K562 (cell line): ENCODE measurements around the gene SLC35A2. TPM values are rescaled to one million over a fixed set of nuclear protein-coding genes. Genes with fewer than 3 reads are reported as not detected.

Source experiments
- DPF2 ChIP-seq: fragments of 450-650 bp; IDR thresholded peaks from 2 replicates; pipeline ENCODE4 v1.6.1; 2016
- ELF4 ChIP-seq: fragments of 450-650 bp; formaldehyde crosslinking; IDR thresholded peaks from 2 replicates; pipeline ENCODE4 v1.4.0; 2022; ENCODE audit warnings: missing genetic modification characterization
- ELK3 ChIP-seq: fragments of 450-650 bp; formaldehyde crosslinking; IDR thresholded peaks from 2 replicates; pipeline ENCODE4 v1.4.0; 2020; ENCODE audit warnings: mild to moderate bottlenecking
- FOSL1 ChIP-seq: fragments of 200-800 bp; sonication (Bioruptor generic); conservative IDR thresholded peaks from 2 replicates; pipeline ENCODE4 v1.6.1; 2016; ENCODE audit warnings: missing genetic modification characterization, missing compliant biosample characterization
- HEY1 ChIP-seq: fragments of 250-450 bp; sonication (Bioruptor Pico); IDR thresholded peaks from 2 replicates; pipeline ENCODE4 v1.5.0; 2020; ENCODE audit warnings: mild to moderate bottlenecking, moderate library complexity, borderline replicate concordance
- HIVEP1 ChIP-seq: fragments of 250-450 bp; sonication (Bioruptor Pico); IDR thresholded peaks from 2 replicates; pipeline ENCODE4 v1.4.0; 2020; ENCODE audit warnings: mild to moderate bottlenecking
- HMG20A ChIP-seq: fragments of 450-650 bp; formaldehyde crosslinking; conservative IDR thresholded peaks from 2 replicates; pipeline ENCODE4 v1.4.0; 2020; ENCODE audit warnings: mild to moderate bottlenecking, mixed read lengths
- MCM5 ChIP-seq: fragments of 450-650 bp; IDR thresholded peaks from 2 replicates; pipeline ENCODE4 v1.6.1; 2016; ENCODE audit warnings: low read depth
- MLX ChIP-seq, 2 experiments: fragments of 450-650 bp in 1 of 2; sonication (generic) in 1 of 2; formaldehyde crosslinking; conservative IDR thresholded peaks; 2 replicates each; pipeline versions ENCODE4 v1.4.0 to v1.8.1; 2020 to 2022; ENCODE audit warnings: mild to moderate bottlenecking in 1 of 2, missing genetic modification reagents in 1 of 2
- MTA3 ChIP-seq: fragments of 450-650 bp; formaldehyde crosslinking; IDR thresholded peaks from 2 replicates; pipeline ENCODE4 v1.6.1; 2017; ENCODE audit warnings: mild to moderate bottlenecking, borderline replicate concordance
- NCOA2 ChIP-seq, 2 experiments: fragments of 450-650 bp; IDR thresholded peaks; 2 replicates each; pipeline ENCODE4 v1.6.1; 2018; ENCODE audit warnings: mild to moderate bottlenecking in 2 of 2, moderate library complexity in 1 of 2; ENCODE audit not compliant: partially characterized antibody in 2 of 2
- NONO ChIP-seq, 2 experiments: fragments of 200-400 bp in 1 of 2; fragments of 450-650 bp in 1 of 2; formaldehyde crosslinking in 1 of 2; IDR thresholded peaks; 2 replicates each; pipeline ENCODE4 v1.6.1; 2017; ENCODE audit warnings: low read depth in 2 of 2, mild to moderate bottlenecking in 2 of 2, moderate library complexity in 2 of 2, low read length in 1 of 2
- RAD51 ChIP-seq: fragments of 450-650 bp; IDR thresholded peaks from 2 replicates; pipeline ENCODE4 v1.7.1; 2016; ENCODE audit warnings: low read depth, mild to moderate bottlenecking, borderline replicate concordance
- RBM22 ChIP-seq: fragments of 200-400 bp; formaldehyde crosslinking; IDR thresholded peaks from 2 replicates; pipeline ENCODE4 v1.6.1; 2018; ENCODE audit warnings: low read length, low read depth; ENCODE audit not compliant: poor library complexity, severe bottlenecking
- RUNX1 ChIP-seq: sonication (generic); IDR thresholded peaks from 2 replicates; pipeline ENCODE4 v1.6.1; 2016; ENCODE audit warnings: antibody characterized with exemption, low read depth
- SMARCE1 ChIP-seq: fragments of 450-650 bp; IDR thresholded peaks from 2 replicates; pipeline ENCODE4 v1.7.1; 2016; ENCODE audit warnings: mild to moderate bottlenecking
- SREBF2 ChIP-seq: sonication (generic); formaldehyde crosslinking; IDR thresholded peaks from 2 replicates; pipeline ENCODE4 v1.4.0; 2020; ENCODE audit warnings: mild to moderate bottlenecking, missing genetic modification reagents
- SRSF7 ChIP-seq: fragments of 200-400 bp; formaldehyde crosslinking; optimal IDR thresholded peaks from 2 replicates; pipeline ENCODE3; 2017; ENCODE audit warnings: mild to moderate bottlenecking, low read depth, low read length
- SUPT5H ChIP-seq: fragments of 450-650 bp; IDR thresholded peaks from 2 replicates; pipeline ENCODE4 v1.6.1; 2016
- TSC22D4 ChIP-seq: fragments of 450-650 bp; IDR thresholded peaks from 2 replicates; pipeline ENCODE4 v1.6.1; 2016; ENCODE audit warnings: missing genetic modification characterization, missing biosample characterization, control low read depth
- ZNF224 ChIP-seq: sonication (generic); formaldehyde crosslinking; IDR thresholded peaks from 2 replicates; pipeline ENCODE4 v1.8.0; 2022; ENCODE audit warnings: mild to moderate bottlenecking, missing genetic modification reagents
- ZNF408 ChIP-seq: fragments of 250-450 bp; sonication (Bioruptor Pico); IDR thresholded peaks from 2 replicates; pipeline ENCODE4 v1.4.0; 2020; ENCODE audit warnings: low read depth, mild to moderate bottlenecking, moderate library complexity
- ZNF592 ChIP-seq: fragments of 450-650 bp; IDR thresholded peaks from 2 replicates; pipeline ENCODE4 v1.6.1; 2017; ENCODE audit warnings: antibody characterized with exemption, mild to moderate bottlenecking
- polyA plus RNA-seq, 8 experiments: library from polyadenylated mRNA; depleted of rRNA in 4 of 8; stranded (reverse) in 5 of 8; unstranded in 3 of 8; fragments of >200 nt; fragmentation: Nextera tagmentation in 2 of 8; fragmentation: Illumina TruSeq in 1 of 8; extraction: Ambion mirVana in 2 of 8; extraction: Trizol in 1 of 8; gene quantifications; 2 replicates each; pipeline versions ENCODE4 v1.2.1 to v1.2.3, GENCODE V29; 2011 to 2014; ENCODE audit warnings: inconsistent platforms in 1 of 8, missing spikeins in 1 of 8
- total RNA-seq, 7 experiments: library from RNA; depleted of rRNA in 6 of 7; stranded (reverse); fragments of >200 nt in 6 of 7; fragmentation: Illumina TruSeq in 2 of 7; extraction: Trizol in 2 of 7; gene quantifications; 2 replicates each; pipeline versions ENCODE4 v1.2.1 to v1.2.3, GENCODE V29; 2011 to 2021; ENCODE audit warnings: low replicate concordance in 1 of 7

Gene SLC35A2
- total and polyA plus RNA-seq, 9 of the 15 experiments (the other 6 are each of a cell fraction or from before 2014, with no cell fraction given): 3.3 to 38.9 (median 20.0) TPM

- TF ChIP-seq ELF4 (CRISPR knock-in tag) (no peak), MTA3 (peak; percentile 71; the same call in 1 of the 2 replicates), NONO (IDR thresholded peaks at IDR 0.05; ENCODE audit: low read depth in 2 of 2, low read length in 1 of 2) (no peak; a peak in 1 of 4 replicates), RAD51 (peak; percentile 85), SUPT5H (no peak), NCOA2 (IDR thresholded peaks at IDR 0.05; ENCODE audit: partially characterized antibody in 2 of 2) (no peak), TSC22D4 (tag) (no peak), HMG20A (no peak), RUNX1 (peak; percentile 98), SREBF2 (CRISPR knock-in tag) (no peak), SMARCE1 (peak; percentile 76), MLX (CRISPR knock-in tag; conservative IDR thresholded peaks at IDR 0.05) (no peak), SRSF7 (no peak), HEY1 (CRISPR knock-in tag) (0 out of 2 replicates have a peak, but pooled peaks have one; percentile 14), HIVEP1 (CRISPR knock-in tag) (0 out of 2 replicates have a peak, but pooled peaks have one; percentile 21), DPF2 (peak; percentile 66), ZNF592 (peak; percentile 90), ZNF224 (no peak), FOSL1 (tag) (peak; percentile 25; the same call in 1 of the 2 replicates), ZNF408 (CRISPR knock-in tag) (no peak), RBM22 (no peak), ELK3 (CRISPR knock-in tag) (no peak), MCM5 (no peak)
Observed at GRCh38 chrX:48937054-48937907, 25.8 kb upstream of the SLC35A2 start (continued).
